ENCODE results near the gene SIMC1. TPM values are rescaled to one million over a fixed set of nuclear protein-coding genes. Genes with fewer than 3 reads are reported as not detected.

SIMC1 gene
- polyA plus RNA-seq, 1 donor, result 14.9 TPM

DNA sequence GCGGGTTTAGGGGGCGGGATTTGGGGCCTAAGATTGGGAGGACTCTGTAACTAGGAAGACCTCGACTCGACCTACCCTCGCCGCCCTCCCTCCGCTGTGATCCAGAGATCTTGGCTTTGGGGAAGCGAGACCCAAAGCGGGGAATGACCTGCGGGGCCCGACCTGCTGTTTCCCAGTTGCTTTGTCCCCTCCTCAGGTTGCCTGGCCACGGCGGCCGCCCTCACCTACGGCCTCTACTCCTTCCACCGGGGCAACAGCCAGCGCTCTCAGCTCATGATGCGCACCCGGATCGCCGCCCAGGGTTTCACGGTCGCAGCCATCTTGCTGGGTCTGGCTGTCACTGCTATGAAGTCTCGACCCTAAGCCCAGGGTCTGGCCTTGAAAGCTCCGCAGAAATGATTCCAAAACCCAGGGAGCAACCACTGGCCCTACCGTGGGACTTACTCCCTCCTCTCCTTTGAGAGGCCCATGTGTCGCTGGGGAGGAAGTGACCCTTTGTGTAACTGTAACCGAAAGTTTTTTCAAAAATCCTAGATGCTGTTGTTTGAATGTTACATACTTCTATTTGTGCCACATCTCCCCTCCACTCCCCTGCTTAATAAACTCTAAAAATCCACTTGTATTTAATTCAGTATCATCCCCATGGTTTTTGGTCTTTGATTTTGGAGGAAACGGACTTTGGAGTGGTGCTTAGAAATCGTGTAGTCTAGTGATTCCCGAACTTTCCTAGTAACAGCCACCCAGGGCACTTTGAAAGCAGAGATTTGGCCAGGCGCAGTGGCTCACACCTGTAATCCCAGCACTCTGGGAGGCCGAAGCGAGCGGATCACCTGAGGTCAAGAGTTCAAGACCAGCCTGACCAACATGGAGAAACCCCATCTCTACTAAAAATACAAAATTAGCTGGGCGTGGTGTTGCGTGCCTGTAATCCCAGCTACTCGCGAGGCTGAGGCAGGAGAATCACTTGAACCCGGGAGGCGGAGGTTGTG lies 151.2 kb downstream of the SIMC1 start:
- DNase-seq, result no peak

DNA sequence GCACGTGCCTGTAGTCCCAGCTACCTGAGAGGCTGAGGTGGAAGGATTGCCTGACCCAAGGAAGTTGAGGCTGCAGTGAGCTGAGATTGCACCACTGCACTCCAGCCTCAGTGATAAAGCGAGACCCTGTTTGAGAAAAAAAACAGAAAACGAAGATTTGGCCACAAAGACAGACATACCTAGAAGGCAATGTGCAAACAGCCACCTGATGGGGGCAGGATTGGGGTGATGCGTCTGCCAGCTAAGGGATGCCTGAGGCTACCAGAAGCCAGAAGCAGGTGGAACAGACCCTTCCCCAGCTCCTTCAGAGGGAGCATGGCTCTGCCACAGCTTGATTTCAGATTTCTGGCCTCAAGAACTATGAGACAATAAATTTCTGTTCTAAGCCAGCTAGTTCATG lies 153.3 kb downstream of the SIMC1 start:
- DNase-seq, result no peak

DNA sequence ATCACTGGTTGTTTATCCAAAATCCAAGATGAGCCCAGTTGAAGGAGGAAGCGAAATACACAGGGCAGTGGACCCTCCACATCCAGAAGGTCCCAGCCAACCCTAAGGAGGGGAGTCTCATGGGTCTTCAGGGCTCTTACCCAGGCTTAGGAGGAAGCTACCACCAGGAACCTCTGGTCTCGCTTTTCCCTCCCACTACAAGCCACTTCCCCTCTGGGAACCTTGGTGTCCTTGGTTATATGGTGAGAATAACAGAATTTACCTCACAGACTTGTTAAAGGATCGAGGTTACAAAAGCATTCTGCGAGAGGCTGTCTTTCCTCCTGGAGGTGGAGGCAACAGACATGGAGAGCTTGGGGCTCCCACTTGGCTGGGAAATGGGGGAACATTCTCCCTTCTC lies 153.8 kb downstream of the SIMC1 start:
- DNase-seq, result no peak

DNA sequence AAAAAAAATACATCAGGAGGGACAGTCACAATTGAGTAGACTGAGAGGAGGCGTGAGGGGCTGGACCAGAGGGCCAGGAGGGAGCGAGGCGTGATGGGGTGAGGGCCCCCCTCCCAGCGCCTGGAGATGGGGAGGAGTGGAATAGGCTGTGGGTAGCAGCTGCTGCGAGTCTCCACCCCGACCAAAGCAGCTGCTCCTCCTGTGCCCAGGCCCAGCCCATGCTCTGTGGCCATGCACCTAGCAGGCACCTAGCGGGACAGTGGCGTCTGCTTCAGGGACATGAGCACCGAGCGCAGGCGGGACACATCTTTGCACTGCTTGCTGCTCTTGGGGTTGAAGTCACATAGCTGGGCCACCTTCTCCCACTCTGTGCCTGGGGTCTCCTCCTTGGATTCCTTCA lies 154.3 kb downstream of the SIMC1 start:
- DNase-seq, result no peak

DNA sequence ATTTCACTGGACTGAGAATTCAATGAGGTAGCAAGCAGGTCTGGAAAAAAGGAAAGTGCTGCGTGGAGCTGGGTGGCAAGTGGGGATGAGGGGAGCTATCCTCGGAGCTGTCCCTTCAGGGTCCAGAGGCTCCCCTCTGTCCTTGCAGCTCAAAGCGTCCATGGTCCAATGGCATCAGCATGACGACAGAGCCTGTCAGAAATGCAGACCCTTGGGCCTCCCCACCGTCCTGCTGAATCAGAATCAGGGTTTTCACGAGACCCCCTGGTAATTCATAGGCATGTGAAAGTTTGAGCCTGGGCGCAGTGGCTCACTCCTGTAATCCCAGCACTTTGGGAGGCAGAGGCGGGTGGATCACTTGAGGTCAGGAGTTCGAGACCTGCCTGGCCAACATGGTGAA lies 155.9 kb downstream of the SIMC1 start:
- no peak for DNase-seq

DNA sequence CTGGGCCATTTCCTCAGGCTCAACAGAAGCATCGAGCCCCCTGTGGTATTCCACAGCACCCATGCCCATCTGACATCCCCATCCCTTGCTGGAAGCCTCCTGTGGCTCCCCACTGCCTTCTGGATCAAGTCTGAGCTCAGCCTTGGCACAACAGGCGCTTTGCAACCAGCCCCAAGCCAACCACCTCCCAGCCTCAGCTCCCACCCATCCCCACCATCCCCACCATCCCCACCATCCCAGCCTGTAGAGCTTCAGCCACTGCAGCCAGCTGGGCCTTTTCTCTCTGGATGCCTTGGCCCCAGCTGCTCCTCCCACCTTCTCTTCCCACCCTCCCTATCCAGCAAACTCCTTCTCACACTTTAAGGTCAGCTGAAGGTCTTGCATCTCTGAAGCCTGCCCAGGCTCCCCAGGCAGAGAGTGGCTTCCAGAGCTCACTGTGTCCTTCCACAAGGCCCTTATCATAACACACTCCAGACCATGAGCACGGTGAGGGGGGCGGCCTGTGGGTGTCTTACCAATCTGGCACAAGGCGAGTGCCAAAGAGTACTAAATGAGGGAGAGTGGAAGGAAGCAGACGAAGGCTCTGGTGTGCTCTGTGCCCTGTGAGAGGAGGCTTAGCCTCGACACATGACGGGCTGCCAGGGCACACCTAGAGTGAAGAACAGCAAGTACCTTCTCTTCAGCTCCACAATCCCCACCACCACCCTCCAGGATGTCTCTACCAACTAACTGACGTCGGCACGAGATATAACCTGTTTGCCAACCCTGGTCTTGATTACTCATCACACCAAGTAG lies 156.9 kb downstream of the SIMC1 start:
- DNase-seq, result no peak

Other genes with a start within 250 kb of the SIMC1 start
- gene KIAA1191, start 123.3 kb downstream of the SIMC1 start, polyA plus RNA-seq (ENCODE audit: insufficient read length), result 60.5 TPM
- gene ARL10, start 127.1 kb downstream of the SIMC1 start, polyA plus RNA-seq (ENCODE audit: insufficient read length), result 12.1 TPM
- gene NOP16, start 150.2 kb downstream of the SIMC1 start, polyA plus RNA-seq (ENCODE audit: insufficient read length), result 30.3 TPM
- 203 TPM for gene HIGD2A, start 150.3 kb downstream of the SIMC1 start, polyA plus RNA-seq (ENCODE audit: insufficient read length)
- gene CLTB, start 178.1 kb downstream of the SIMC1 start, polyA plus RNA-seq (ENCODE audit: insufficient read length), result 52.0 TPM
- 26.0 TPM for gene FAF2, start 210.0 kb downstream of the SIMC1 start, polyA plus RNA-seq (ENCODE audit: insufficient read length)

Data from hindlimb muscle (tissue), 1 donor.